ENCODE data around the gene ADAMTSL3. TPM values are rescaled to one million over a fixed set of nuclear protein-coding genes. Genes with fewer than 3 reads are reported as not detected.

ADAMTSL3 gene
- total RNA-seq, 1 donor = 2.0 TPM

GRCh38 chr15:83913034-83913632 is 259.2 kb downstream of the ADAMTSL3 start:
- no peak for DNase-seq (ENCODE audit: low read depth)
- no peak overlapping the region for H3K4me3 ChIP-seq (ENCODE audit: low read depth, low read length)
- TF ChIP-seq CTCF (IDR thresholded peaks at IDR 0.05; ENCODE audit: insufficient read depth, low read length) = no peak

GRCh38 chr15:83914906-83915305 is 261.0 kb downstream of the ADAMTSL3 start:
- no peak for DNase-seq (ENCODE audit: low read depth)
- no peak overlapping the region for H3K4me3 ChIP-seq (ENCODE audit: low read depth, low read length)
- TF ChIP-seq CTCF (IDR thresholded peaks at IDR 0.05; ENCODE audit: insufficient read depth, low read length) = no peak

GRCh38 chr15:83917432-83917831 is 263.5 kb downstream of the ADAMTSL3 start:
- TF ChIP-seq CTCF (IDR thresholded peaks at IDR 0.05; ENCODE audit: insufficient read depth, low read length) = no peak
- no peak overlapping the region for H3K4me3 ChIP-seq (ENCODE audit: low read depth, low read length)
- no peak for DNase-seq (ENCODE audit: low read depth)

- DNase-seq (ENCODE audit: low read depth) = no peak
- H3K4me3 ChIP-seq (ENCODE audit: low read depth, low read length) = no peak overlapping the region
- no peak for TF ChIP-seq CTCF (IDR thresholded peaks at IDR 0.05; ENCODE audit: insufficient read depth, low read length)
These were observed 264.1 kb downstream of the ADAMTSL3 start for GRCh38 chr15:83918011-83918410.

- no peak for TF ChIP-seq CTCF (IDR thresholded peaks at IDR 0.05; ENCODE audit: insufficient read depth, low read length)
- DNase-seq (ENCODE audit: low read depth) = no peak
These were observed 265.5 kb downstream of the ADAMTSL3 start for GRCh38 chr15:83919319-83919830.

GRCh38 chr15:83919978-83920510 is 266.1 kb downstream of the ADAMTSL3 start:
- H3K4me3 ChIP-seq (ENCODE audit: low read depth, low read length) = no peak overlapping the region
- no peak for DNase-seq (ENCODE audit: low read depth)
- TF ChIP-seq CTCF (IDR thresholded peaks at IDR 0.05; ENCODE audit: insufficient read depth, low read length) = no peak

More at GRCh38 chr15:83919319-83919830, 265.5 kb downstream of the ADAMTSL3 start:
- H3K4me3 ChIP-seq (ENCODE audit: low read depth, low read length) = no peak overlapping the region

Measured in fibroblast of the aortic adventitia (primary cell).